Epidermal melanocyte (primary cell): ENCODE measurements around the gene NCF2.

Experiments
- DNase-seq: peaks from one replicate; pipeline ENCODE4 v3.0.0; 2011; ENCODE audit warnings: low spot score; ENCODE audit not compliant: insufficient read length

Gene NCF2

DNA sequence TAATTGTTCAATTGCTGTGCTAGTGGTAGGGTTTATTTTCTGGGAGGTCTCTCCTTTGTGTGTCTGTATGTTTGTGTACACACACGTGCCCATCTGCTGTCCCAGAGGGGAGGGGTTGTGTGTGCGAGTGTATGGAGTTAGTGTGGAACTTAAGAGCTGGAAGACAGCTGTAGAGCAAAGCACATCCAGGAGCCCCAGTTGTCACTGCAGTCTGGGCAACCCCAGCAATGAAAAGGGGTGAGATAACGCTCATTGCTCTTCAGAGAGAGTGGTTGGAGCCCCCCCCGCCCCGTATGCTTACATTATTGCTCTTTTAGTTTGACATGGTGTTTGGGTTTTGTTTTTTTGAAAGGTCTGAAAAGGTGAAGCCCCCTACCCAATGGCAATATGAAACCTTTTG lies 36.9 kb downstream of the NCF2 start:
- DNase-seq = no peak

DNA sequence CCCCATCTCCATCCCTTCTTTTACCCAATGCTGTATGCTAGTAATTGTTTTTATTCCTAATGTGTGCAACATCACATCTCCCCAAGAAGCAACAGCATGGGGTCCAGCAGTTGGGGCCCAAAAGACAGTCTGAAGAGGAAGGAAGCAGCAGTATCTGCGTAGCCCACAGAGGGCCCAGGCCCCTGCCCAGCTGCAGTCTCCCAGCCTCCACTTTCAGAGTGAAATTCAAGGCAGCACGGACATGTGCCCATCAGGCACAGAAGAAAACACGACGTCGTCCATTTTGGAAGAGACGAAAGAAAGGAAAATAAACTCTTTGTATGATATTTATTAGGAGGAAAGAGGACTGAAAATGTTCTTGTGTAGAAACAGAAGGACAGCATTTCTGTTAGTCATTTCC lies 37.4 kb downstream of the NCF2 start:
- no peak for DNase-seq

DNA sequence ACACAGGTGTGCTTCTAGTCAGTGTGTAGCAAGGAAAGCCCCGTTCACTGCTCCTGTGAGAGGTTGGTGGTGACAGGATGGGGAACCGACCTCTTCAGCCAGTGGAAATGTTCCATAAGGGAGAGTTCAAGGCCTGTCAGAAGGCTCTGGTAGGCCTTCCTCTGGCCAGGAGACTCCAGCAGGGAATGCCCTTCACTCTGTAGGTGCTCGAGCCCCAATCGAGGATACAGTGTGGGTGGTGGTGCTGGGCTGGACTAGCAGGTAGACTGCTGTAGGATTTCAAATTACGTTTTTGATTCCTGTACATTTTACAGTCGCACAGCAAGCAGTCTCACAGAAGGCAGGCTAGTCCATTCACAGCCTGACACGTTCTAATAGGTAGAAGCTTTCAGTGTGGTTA lies 37.8 kb downstream of the NCF2 start:
- DNase-seq = no peak

GRCh38 chr1:183551924-183552323 lies 38.3 kb downstream of the NCF2 start:
- DNase-seq = no peak

GRCh38 chr1:183550915-183551314 lies 39.3 kb downstream of the NCF2 start:
- no peak for DNase-seq

DNA sequence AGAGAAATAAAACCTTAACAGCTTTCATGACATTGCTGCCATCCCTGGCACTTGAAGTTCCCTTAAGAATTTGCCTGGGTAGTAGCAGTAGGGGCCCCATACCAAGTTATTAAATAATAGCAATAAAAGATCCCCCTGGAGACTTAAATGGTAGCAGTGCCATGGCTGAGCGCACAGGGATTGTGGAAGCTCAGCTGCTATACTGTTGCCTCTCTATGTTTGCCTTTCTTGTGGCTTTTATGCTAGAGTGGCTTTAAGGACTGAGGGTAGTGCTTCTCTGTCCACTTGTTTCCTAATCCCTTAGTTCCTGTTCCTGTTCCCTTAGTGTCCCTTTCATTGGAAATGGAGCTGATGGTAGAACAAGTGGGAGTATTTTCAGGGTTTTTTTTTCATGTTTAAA lies 42.1 kb downstream of the NCF2 start:
- DNase-seq = no peak

GRCh38 chr1:183546427-183546826 lies 43.8 kb downstream of the NCF2 start:
- no peak for DNase-seq

DNA sequence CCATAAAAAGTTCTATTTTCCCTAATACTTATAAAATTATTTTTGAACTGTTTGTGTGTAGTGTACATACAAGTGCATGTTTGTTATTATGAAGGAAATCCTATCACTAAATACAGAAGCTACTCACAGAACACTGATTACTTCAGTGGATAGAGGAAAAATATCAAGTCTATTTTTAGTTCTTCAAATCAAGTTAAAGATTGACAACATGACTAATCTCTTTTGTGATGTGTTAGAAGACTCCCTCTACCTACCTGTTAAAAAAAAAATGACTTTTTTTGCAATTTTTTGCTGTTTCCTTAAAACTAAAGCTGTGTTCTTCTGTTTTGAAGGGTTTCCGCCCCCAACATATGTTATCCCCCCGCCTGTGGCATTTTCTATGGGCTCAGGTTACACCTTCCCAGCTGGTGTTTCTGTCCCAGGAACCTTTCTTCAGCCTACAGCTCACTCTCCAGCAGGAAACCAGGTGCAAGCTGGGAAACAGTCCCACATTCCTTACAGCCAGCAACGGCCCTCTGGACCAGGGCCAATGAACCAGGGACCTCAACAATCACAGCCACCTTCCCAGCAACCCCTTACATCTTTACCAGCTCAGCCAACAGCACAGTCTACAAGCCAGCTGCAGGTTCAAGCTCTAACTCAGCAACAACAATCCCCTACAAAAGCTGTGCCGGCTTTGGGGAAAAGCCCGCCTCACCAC lies 45.5 kb downstream of the NCF2 start:
- no peak for DNase-seq

DNA sequence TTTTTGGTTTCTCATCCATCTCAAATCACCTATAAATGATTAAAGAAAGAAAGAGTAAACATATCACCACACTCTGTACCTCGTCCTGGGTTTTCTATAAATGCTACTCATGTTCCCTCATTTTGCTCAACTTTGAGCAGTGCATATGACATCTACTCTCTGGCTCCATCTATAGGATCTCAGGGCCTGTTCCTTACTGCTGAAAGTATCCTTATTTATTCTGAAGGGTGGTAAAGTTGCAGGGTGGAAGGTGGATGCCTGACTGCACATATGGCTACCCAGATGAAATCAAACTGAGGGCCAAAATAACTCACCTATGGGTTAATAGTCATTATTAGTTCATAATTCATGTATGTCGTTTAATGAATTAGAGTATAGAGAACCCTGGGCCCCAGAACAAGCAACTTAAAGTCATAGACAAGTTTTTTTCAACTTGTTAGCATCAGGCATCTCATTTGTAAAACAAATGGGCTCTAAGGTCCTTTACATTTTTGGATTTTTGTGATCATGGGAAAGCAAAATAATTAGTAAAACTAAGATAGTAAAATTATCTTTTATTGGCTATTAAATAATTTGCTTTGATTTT lies 46.5 kb downstream of the NCF2 start:
- DNase-seq = peak; percentile 38

DNA sequence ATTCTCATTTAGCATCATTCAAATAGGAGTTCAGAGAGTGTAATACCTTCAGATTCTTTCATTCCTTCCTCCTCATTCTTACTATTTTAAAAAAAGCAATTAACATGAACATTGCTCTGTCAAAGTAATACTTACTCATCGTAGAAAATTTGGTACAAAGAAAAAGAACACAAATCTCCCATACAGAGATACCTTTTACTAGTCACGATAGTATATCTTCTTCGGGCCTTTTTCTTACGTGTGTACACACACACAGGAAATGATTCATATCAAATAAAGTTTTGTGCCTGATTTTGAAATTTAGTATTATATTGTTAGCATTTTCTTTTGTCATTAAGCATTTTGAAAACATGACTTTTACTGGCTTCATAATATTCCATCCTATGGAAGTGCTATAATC lies 52.9 kb downstream of the NCF2 start:
- no peak for DNase-seq

GRCh38 chr1:183533617-183534174 lies 56.6 kb downstream of the NCF2 start:
- DNase-seq = no peak

DNA sequence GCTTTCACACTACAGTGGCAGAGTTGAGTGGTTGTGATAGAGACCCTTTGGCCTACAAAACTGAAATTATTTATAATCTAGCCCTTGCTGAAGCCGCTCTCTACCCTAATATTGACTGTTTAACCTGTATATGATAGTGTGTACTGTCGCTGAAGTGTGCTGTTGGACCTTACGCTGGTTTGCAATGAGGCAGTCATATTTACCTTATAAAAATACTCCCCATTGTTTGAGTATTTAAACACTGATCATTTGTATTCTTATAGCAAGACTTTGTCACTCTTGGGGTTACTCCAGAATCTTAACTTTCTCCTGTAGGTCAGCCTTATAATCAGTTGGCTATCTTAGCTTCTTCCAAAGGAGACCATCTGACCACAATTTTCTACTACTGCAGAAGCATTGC lies 61.7 kb downstream of the NCF2 start:
- no peak for DNase-seq

GRCh38 chr1:183522104-183522503 lies 68.2 kb downstream of the NCF2 start:
- no peak for DNase-seq

DNA sequence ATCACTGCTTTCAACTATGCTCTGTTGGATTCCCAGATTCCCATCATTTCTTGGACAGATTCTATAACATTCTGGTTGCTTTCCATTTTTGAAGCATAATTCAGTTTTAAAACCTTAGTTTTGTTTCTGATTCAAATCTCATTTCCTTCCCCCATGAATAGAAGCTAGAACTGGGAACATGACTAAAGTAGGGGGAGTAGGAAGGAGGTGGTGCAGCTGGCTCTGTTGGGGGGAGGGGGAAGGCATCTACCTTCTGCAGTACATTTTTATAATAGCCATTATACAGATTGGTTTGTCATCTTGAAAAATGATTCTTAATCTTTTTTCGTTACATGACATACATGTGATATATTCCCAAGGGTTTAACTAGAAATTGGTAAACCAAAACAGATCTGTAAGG lies 69.9 kb downstream of the NCF2 start:
- DNase-seq = no peak

DNA sequence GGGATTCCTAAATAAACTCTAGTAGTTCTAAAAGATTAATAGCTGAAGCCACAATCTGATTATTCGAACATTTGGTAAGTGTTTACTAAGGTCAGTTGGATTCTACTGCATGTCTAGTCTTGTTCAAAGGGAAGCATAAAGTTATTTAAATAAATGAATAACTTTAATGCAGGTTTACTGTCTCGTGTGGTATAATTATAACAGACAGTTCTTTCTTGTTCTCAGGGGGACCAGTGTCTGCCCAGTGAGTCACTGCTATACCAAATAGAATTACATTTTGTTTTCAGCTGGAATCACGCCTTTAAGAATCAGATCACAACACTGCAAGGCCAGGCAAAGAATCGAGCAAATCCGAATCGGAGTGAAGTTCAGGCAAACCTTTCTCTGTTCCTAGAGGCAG lies 72.9 kb downstream of the NCF2 start:
- DNase-seq = no peak

- no peak for DNase-seq
Measured at GRCh38 chr1:183516725-183517124, 73.5 kb downstream of the NCF2 start.

DNA sequence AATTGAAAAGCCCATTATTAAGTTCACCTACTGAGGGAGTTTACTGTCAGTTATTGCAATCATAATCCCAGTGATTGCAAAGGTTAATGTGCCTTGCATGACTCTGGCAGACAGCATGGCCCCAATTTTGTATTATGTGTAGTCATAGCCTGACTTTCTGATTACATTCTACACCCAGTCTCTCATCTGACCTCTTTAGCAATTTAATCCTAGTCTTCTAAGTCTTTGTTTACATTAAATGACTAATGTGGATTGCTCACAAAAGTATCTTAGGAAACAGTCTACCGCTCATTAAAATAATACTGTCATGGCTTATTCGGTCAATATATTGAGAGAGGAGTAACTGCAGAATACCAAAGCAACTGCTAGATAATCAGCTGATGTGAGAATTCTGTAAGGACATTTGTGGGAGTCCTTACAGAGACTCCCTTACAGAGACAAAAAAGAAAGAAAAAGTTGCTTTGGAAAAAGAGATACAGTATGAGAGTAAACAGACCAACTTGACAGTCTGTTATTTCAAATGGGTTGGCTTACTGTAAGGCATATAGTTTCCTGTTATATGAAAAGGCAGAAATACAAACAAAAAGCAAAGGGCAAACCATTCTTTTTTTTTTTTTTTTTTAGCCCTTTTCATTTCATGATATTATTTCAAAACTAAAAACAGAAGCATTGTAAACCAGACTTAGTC lies 75.1 kb downstream of the NCF2 start:
- DNase-seq = no peak

- no peak for DNase-seq
Measured at GRCh38 chr1:183514235-183514634, 76.0 kb downstream of the NCF2 start.

GRCh38 chr1:183512450-183512849 lies 77.8 kb downstream of the NCF2 start:
- DNase-seq = no peak

GRCh38 chr1:183508694-183509093 lies 81.6 kb downstream of the NCF2 start:
- no peak for DNase-seq

DNA sequence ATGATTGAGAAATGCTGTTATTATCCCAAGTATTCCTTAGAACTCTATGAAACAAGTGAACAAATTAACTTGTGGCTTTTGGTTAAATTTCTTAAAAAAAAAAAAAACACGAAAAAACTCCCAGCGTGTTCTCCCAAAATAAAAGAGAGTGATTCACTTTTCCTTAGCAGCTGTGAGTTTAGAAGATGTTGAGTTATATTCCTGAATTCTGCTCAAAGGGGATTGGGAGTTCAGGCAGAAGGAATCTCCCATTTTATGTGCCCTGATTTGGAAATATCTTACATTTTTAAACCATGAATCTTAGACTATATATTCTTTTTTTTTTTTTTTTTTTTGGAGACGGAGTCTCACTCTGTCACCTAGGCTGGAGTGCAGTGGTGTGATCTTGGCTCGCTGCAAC lies 83.7 kb downstream of the NCF2 start:
- no peak for DNase-seq
